Left hindlimb (tissue), 1 donor: ENCODE results near the gene HOXB4.

Source experiments
- DNase-seq: peaks from one replicate; pipeline ENCODE4 v3.0.0-alpha.2; 2018

The HOXB4 gene

DNA sequence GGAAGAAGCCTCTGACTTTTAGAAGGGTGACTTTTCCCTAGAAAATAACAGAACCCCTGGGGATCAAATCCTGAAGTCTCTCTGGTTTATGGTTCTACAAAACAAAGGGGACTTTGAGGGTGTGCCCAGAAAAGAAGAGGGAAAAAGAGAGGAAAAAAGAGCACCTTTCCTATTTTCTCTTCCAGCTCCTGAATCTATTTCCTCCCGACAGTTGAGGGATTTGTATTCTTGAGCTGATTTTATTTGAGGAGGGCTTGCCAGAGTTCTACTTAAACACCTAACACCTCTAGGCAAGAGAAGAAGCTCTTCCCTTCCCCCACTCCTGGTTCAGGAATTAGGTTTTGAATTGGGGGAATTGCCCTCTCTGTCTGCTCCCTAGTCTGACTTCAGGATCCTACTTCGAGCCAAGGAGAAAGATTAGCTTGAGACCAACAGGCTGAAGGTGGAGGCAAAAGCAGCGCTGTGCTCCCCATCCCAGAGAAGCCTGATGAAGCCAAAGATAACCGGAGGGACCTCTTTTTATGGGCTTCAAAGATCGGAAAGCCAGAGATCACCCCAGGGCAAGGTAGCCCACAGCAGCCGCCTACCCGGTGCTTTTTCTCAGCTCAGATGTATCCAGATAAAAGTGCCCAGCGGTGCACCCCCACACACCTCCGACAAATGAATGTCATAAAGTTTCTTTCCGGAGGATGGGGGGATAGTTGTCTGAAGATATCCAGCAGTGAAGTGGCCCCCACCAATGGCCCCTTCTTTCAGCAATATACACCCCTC lies 11.1 kb upstream of the HOXB4 start:
- no peak for DNase-seq

DNA sequence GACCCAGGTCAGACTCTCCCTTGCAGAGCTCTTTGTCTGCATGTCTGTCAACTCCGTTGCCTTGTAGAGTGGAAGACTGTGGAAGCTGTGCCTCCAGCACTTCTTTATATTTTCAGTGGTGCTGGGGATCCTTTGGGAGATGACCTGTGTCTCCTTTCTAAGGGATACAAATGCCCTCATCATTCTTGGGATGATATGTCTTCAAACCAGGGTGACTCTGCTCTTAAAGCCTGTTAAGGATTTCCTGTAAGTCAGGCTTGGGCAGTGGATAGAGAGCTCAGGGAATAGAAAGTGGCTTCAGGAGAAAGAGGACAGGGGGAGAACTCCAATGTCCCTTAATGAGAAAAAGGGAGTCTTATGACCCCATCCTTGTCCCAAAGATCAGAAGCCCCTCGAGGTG lies 10.4 kb upstream of the HOXB4 start:
- DNase-seq: no peak

DNA sequence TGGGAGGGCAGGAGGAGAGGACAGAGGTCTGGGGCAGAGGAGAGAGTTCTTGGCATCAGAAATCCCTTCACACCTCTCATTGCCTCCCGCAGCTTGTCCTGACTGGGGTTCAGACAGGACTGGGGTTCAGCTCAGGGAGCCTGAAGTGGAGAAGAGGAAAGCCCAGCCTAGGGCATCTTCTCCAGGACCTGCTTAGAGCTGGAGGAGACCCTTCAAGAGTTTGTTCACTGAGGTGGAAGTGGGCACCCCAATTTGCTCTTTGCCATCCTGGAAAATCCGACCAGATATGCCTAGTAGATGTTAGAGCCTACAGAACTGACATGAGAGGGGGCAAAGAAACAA lies 9.9 kb upstream of the HOXB4 start:
- DNase-seq: no peak

DNA sequence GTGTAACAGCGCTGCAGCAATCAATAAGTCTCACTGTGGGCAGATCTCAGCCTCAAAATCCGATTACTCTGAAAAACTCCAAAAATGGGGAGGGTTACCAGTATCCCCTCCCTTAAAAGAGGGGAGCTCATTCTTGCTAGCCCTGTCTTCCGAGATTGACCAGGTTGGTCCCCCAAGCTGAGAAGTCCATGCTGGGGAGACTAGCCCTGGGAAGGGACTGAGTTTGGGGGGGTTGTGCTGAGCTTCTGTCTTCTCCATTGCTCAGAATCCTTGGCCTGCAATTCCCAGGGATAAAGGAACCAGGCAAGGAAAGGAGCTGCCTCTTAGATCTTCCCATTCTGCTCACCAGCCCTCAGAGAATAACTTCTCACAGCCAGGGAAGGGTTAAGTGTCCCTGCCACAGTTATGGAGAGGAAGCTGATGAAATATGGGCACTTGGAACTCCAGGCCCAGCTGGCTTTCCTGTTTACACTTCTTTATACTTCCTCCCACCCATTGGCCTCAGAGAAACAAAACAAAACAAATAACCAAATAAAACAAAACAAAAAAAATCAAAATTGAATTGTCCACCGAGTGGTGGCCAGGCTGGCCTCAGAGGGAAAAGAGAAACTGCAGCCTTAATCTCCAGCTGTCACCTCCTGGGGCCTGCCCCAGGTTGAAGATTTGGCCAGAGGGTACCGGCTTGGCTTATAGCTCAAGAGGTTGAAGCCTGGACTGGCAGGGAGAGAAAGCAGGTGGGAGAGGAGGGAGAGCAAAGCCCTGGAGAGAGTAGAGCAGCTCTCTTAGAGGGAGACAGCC lies 9.3 kb upstream of the HOXB4 start:
- no peak for DNase-seq

DNA sequence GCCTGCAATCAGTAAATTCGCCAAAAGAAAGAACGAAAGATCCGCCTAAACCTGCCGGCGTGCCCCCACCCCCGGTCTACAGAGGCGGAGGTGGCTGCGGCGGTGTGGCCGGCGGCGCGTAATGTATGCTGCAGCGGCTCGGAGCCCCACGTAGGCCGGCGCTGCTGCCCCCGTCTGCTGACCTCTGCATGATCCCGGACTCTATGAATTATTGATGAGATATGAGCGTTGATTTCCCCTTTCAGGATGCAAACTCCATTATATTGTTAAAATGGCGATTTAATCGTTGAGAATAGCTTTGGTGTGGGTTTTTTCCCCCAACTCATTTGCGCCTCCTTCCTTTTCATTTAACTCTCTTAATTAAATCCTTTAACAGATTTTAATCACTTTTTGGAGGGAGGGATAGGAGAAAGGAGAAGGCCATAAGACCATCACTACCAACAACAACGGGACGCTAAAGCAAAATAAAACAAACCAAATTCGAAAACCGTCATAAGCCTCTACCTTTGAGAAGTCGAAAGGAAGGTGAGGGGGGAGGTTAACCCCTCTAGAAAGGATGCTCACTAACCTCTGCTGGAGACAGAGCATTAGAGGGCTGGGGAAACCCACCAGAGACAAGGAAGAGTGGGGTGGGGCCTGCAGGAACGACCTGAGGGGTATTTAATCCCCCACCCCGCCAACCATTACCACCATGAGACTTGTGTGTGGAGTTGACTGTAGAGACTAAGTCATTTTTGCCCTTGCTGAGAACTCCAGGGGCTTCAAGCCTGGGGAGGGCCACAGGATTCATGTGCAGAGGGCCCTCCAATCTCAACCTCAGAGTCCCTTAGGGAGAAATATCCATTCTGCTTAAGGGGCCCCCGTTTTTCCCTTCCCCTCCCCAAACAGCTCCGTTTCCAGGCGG lies 8.5 kb upstream of the HOXB4 start:
- no peak for DNase-seq

DNA sequence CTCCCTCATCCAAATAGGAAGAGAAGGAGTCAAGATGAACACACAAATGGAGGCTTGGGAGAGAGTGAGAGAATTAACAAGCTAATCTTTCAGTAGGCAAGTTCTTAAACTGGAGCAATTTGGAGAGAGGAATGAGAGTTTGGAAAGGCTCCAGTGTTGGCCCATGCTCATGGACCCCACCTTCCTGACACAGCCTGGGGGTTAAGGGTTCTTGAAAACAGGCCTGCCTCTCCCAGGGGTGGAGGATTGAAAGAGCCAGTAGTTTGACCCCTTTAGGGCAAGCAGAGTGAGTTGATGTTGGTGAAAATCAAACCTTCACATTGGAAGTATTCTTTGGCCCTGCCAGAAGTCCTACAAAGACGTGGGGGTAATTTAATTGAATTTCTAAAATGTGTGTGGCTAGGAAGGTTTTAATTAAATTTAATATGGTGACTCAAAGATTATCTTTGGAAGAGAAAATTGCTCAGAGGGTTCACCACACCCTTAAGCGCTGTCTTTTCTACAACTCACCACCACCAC lies 6.1 kb upstream of the HOXB4 start:
- no peak for DNase-seq

DNA sequence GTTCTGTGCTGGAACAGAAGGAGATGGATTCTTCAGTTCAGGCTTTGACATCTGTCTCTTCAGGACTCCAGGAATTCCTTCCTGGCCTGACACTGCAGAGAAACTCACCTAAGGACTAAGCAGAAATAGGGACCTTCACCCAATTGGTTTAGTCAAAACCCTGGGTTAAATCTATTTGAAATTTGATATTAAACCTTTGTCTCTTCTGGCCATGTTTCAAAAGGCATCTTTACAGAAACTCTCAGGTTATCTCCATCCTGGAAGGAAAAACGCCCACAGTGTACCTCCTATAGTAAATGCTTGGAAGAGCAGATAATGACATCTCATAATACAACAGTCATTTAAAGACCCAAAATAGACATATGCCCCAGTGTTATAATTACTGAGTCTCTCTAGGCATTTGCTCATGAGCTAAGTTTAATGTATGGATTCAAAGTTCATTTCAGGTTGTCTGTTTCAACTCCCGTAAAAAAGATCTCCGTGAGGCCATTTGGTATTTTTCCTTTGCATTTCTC lies 5.6 kb upstream of the HOXB4 start:
- DNase-seq: no peak

DNA sequence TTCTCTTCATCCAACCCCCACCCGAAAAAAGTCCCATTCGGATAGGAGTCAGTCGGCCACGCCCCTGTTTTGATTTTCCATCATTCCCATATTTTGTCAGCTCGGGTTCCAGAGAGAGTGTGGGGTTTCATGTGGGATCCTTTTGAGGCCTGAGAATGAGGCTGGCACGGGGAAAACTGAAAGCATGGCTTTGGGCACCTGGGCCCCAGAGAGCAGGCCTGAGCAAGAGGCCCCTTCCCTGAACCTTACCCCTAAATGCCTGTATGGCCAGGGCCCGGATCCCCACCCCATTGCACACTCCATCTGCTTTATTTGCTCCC lies 4.6 kb upstream of the HOXB4 start:
- DNase-seq: no peak

DNA sequence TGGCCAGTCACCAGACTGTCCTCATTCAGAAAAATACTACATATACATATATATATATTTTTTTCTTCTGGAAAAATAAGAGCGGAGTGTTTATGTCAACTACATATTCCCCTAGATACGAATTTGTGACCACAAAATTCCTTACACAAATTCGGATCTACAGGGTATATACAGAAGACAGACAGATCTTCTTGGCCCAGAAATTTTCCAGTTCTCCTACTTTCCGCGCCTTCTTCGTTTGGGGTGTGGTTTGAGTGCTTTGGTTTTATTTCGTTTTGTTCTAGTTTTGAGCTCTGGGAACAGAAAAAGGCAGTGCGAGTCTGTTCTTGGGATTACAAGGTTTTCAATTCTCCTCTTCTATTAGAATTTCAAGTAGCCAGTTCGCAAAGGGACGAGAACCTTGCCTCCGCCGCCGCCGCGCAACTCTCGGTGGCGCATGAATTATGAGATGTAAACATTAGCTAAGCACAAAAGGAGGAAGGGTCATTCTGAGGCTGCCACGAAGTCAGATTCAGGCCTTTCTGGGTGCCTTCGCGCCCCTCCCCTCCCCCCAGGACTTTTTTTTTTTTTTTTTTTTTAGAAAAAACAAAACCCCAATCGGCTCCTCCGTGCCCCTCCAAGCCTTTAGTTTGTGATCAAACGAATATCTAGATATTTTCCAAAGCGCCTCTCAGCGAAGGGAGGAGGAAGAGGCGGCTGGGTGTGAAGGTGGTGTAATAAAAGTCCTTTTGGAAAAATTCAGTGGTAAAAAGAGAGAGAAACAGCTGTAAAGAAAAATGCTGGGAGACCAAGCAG lies 1.8 kb upstream of the HOXB4 start:
- no peak for DNase-seq

DNA sequence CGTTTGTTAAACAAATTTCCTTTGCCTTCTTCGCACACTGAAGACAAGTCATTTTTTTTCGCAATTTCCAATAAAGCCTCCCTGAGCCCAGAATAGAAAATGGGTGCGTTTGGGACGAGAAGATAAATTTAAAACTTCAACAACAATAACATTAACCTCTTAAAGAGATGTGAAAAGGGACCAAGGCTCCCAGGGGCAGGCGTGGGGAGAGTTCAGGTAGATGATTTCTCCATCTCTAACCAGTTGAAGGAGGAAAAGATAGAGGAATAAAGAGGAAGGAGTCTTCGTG lies 1.3 kb upstream of the HOXB4 start:
- no peak for DNase-seq

DNA sequence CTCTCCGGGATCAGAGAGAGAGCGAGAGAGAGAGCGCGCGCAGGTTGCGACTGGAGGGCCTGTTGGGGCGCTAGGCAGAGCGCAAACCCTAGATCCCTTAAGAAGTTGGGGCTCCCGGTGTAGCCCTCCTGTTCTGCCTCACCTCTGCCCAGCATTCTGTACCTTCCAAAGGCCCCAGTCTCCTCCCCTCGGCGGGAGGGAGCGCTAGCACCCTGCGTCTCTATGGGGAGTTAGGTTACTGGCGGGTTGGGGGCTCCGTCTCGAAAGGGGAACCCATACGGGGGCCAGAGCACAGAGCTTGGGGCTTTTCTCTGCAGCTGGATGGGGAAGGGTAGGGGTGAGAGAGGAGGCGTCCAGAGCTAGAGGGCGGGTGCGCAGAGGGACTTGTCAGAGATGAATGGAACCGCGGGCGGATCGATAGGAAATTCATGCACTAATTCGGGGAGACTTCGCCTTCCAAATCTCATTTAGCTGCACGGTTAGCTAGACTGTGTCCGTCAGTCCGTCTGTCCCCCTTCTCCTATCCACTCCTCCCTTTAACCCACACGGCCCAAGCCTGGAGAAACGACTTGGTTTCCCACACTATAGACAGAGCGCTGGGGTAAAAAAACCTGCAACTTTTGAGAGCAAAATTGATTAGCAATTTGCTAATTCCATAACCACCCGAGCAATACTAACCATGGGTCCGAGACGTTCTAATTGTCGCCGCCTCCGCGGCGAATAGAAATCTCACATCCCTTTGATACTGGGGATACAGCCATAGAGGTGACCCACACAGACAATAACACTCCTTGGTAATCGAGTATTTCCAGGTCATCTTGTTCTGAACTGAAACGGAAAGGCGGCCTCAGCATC lies 693 bp upstream of the HOXB4 start:
- DNase-seq: no peak

DNA sequence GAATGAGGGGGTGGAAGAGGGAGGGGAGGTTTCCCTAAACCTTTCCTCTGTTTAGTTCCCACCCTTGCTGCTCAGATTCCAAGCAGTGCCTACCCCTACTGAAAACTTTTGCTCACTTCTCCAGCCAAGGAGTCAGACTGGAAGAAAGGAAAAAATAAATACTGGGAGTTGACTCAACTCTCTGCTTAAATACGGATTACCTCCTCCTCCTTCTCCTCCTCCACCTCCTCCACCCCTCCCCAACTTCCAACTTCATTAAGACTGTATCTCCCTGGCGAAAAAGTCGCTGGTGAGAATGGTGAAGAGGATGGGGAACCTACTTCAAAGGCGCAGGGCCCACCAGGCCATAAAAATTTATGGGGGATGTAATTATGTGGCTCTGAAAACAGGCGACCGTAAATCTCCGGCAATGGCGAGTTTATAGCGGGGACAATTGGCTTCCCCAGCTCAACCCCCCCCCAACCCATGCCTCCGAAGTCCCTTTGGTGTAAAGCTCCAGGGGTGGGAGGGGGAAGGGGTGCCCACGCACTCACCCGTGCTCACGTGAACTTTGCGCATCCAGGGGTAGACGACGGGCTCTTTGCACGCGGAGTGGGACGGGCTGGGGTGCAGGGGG lies 712 bp downstream of the HOXB4 start:
- DNase-seq: no peak

DNA sequence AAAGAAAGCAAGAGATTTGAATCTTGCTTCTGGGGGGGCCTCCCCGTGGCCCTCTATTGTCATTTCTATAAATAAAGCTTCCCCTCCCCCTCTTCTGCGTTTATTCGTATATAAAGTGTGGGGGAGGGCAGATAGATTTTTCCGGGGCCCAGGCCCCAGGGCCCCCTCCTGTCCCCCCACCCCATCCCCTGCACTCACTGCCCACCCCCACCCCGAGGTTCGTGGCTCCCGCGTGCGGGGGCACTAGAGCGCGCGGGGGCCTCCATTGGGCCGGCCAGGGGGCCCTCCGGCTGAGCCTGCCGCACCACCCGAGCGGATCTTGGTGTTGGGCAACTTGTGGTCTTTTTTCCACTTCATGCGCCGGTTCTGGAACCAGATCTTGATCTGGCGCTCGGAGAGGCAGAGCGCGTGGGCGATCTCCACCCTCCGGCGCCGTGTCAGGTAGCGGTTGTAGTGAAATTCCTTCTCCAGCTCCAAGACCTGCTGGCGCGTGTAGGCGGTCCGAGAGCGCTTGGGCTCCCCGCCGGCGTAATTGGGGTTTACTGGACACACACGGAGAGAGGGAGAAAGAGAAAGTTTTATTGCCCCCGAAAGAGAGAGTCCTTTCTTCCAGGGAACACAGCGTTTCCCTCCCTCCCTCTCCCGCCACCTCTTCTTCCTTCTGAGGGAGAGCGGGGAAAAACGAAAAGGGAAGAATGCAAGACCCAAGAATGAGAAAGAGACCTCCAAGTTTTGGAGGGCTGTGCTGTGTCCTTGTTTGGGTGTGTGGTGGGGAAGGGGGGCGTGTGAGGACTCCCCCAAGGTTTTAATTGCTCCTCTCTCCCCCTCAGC lies 1.5 kb downstream of the HOXB4 start:
- no peak for DNase-seq

DNA sequence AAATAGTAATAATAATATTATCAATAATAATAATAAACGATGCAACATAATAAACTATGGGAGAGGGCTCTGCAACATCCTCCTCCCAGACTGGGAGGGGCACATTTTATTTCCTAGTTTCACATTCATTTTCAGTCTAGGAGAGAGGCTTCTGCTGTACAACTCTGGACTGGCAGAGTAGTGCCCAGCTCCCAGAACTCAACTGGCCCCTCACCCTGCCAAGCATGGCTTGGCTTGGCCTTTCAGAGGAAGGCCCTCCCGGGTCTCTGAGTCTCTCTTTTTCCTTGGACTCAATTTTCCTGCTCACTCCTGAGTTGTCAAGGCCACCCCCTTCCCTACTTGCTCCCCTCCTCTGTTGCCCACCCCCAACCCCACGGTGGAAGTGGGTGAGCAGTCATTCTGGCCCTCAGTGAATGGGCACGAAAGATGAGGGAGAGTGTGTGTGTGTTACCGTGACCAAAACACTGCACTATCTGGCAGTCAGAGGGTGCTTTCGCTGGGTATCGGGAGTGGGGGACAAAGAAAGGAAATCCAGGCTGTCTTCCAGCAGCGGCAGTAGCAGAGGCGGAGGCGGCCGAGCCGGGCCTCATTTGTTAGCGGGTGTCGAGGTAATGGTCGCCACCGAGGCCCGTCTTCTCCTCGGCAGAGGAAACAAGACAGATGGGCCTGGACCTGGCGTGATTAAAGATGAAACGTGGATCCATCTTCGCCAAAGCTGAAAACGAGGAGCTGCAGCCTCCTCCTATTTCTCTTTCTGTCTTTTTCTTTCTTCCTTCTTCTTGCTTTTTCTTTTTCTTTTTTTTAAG lies 2.3 kb downstream of the HOXB4 start:
- DNase-seq: no peak

DNA sequence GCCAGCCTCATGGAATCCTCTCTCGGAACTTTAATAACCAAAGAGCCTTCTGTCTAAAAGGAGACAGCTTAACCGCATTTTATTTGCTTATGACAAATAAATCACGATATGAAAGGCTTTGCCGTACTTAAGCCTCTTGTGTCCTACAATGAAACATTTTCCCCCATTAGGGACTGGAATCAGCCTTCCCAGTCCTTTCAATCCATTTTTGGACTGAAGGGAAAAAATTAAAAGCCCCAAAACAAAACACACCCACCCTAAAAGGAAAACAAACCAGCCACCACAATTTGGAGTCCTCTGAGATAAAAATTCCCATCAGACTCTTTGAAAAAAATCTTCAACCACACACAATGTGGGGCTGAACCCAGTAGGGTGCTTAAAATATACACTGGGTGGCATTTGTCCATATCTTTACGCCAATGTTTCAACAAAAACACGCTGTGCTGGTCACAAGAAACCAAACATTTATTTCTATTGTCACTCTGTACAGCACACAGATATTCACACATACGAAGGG lies 3.0 kb downstream of the HOXB4 start:
- no peak for DNase-seq

DNA sequence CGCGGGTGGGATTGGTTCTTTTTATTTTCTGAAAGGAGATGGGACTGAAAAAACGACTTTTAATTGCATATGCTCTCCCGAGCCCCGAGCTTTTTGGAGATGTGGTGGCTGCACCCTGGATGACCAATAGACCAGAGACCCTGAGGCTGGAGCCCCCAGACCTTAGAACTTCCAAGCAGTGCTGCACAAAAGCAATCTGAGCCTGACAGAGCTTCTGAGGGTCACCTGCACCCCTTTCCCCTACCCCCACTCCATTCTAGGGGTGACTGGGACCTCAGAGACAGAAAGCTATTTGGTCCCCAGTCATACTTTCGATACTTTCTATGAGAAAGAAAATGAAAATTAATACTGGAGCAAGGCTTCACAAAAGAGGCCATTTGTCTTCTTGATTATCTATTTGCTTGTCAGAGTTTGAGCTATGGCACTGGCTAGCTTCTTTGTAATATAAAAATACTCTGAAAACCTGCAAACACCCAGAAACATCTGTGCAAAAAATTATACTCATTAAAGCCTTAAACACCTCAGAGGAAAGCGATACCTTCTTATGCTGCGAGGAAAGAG lies 3.6 kb downstream of the HOXB4 start:
- DNase-seq: no peak

DNA sequence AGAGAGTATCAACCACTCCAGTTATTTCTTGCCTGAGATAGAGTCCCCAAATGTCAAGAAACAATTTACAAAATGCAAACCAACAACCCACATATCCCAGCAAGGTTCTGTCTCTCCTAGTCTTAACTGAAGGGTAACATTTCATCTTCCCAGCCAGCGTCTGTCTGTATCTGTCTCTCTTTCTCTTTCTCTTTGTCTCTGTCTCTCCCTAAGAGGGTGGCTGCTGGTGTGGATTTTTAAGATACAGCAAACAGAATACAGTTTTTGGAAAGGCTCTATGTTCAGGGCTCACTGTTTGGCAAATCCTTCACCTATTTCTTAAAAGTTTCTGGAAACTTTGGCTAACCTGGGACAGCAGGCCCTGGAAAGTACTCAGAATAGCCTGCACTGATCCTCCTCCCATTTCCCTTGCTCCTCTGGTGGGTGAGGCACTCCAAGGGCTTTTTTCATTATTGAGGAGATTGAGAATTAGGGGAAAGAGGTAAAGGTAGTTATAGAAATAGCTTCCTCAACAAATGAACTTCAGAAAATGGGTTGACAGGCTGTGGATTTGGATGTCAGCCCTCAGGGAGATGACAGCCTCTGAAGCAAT lies 6.2 kb downstream of the HOXB4 start:
- DNase-seq: no peak
